HG03469 (cell line): Measurements from ENCODE around the gene REM2.

Experiments used
- ATAC-seq: cut with Tn5 transposase; IDR thresholded peaks from one replicate; pipeline ENCODE4 v1.9.1; 2021; ENCODE audit warnings: mild to moderate bottlenecking, moderate library complexity, moderate number of reproducible peaks; ENCODE audit not compliant: unreplicated experiment

Gene REM2

DNA sequence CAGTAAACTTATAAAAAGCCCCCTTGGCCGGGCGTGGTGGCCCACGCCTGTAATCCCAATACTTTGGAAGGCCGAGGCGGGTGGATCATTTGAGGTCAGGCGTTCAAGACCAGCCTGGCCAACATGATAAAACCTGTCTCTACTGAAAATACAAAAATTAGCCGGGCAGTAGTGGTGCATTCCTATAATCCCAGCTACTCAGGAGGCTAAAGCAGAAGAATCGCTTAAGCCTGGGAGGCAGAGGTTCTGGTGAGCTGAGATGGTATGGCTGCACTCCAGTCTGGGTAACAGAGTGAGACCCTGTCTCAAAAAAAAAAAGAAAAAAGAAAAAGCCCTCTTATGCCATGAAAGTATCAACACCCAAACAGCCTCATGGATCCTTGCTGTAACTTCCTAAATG, 42.5 kb downstream of the REM2 start:
- ATAC-seq: no peak

DNA sequence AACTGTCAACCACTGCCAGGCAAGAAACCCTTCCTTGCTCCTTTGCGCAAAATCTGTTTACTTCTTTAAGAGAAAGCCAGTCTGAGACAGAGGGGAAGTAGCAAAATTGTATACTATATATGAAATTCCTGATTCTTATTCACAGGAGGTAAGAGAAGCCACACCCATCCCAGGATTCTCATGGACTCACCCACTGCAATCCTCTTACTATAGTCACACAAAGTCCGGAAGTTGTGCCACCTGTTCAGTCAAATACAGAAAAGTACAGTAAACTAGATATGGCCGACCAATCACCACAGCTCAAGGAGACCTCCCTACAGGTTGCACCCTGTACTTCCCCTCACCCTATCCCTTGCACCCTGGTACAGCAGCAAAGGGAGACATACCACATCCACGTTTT, 43.3 kb downstream of the REM2 start:
- ATAC-seq: no peak

DNA sequence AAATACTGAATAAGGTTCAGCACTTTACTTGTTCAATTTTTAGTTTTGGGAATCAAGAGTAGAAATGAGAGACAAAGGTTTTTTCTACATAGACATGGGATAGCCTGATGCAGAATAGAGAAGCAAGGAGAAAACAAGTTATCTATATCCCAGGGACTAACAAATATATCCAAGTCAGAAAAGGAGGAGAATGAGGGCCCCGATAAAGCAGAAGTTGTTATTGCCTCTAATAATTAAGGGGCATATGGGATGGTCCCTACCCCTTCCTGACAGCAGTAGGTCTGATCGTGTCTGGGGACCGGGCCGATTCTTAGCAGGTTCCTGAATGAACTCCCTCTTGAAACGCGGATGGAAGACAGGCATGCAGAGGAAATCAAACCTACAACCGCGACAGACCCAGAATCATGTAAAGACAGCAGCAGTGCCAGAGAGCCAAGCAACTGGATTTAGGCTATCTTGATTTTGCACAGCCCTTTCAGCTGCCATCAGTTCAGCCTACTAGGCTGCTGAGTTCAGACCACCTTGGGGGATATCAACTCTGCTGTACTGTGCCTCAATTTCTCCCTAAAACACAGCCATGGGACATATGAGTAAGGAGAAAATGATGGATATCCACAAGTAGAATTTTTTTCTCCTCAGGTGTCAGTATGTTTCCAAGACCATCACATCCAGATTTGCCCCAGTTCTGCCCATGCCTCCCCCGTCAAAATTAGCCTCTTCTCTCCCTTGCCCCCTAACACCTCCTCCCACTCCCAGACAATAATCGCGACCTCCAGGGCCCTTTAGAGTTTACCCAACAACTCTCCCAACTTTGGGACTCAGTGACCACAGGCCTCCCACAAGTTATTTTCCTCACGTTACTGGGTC, 45.4 kb downstream of the REM2 start:
- no peak for ATAC-seq

DNA sequence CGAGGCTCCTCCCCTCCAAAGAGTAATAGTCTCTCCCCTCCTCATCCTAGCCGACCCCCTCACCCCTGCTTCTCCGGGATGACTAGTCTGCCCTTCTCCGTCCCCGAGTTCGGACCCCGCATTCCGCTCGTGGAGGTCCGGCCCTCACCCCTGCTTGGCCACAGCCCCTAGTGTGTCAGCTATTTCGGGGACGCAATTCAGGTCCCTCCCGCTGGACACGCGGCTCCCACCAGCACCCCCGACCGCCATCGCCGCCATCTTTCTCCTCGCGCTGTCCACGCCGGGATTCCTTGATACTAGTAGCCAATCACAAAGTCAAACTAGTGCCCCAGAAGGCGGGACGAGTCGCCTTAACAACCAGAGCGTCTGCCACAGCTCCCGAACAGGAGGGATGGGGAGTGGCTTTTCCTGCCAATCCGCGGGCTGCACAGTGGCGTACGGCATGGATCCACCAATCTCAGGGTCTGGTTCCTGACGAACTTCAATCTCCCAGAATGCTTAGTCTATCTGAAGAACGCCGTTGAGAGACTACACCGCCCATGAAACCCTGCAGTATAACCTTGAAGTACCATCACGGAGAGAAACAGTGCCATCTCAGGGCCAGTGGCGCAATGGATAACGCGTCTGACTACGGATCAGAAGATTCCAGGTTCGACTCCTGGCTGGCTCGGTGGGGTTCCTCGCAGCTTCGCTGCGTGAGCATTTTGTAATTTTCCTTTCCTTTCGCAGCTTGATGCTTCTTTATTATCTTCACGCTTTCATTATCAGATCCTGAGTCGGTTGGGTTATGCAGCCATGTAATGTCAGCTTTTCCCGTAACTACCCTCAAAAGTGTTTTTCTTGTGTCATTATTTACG, 46.3 kb downstream of the REM2 start, which contains the start of gene PRMT5:
TSS of gene PRMT5 (minus strand) at position 273 of the 857 bp plus-strand sequence. CDS start at position 258, 15 bp downstream.
- ATAC-seq: peak; percentile 81

DNA sequence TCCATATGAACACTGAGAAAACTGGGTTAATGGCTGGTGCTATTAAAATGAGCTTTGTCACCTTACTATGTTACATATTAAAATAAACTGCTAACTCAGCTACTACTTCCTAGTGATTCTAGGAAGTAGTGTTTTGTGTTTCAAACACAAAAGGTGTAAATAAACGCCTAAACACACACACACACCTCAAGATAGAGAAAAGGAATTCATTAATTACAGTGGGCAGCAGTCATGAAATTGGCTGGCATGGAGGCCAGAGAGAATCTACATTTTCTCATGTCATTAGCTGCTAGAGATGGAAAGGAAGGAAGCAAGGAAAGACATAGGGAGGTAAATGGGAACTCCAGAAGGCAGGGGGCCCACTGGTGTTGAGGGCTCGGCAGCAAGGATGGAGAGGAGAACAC, 46.9 kb downstream of the REM2 start:
- no peak for ATAC-seq

DNA sequence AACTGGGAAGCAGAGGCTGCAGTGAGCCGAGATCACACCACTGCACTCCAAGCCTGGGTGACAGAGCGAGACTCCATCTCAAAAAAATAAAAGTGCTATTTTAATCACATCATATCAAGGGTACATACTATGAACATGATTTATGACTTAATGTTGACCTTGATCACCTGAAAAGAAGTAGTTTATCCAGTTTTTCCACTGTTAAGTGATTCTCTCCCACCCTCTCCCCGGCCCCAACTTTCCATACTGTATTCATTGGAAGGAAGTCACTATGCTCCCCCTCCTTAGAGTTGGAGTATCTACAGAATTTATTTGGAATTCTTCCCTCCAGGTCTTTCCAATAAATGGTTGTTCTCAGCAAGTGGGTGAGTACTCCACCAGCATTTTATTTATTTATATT, 49.1 kb downstream of the REM2 start:
- ATAC-seq: no peak

DNA sequence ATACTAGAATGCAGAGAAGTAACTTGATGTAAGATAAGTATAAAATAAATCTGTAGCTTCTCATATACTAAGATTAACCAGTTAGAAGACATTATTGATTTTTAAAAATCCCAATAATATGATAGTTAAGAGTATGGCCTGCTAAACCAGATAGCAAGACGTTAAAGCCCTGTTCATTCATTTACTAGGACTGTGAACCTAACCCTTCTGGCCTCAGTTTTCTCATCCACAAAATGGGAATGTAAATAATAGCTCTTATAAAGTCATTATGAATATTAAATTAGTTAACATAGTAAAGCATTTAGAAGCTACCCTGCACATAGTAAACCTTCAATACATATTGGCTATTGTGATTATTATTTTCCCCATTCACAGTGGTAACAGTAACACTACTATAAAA, 52.1 kb downstream of the REM2 start:
- no peak for ATAC-seq
